Measurements from ENCODE around the gene EIF1.
A peak's percentile ranks its signal among the peaks of the same experiment; 100 is the strongest.

DNA sequence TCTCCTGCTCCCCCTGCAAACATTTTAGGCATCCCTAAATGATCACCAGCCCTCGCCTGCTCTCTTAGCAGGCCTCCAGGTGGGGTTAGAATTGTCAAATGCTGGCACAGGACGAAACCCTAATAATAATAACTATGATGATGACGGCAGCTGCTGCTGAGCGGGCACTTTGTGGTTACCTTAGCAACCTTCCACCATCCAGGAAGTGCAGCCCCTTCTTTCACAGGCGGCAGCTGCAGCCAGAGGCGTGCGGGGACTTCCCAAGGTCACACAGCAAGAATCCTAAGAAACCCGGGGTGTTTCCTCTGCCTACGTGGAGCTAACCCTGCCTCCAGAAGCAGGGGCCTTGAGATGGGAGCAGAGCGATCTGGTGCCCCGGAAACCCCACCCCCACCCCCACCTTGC lies 22.4 kb upstream of the EIF1 start:
- TF ChIP-seq POLR2A (IDR thresholded peaks at IDR 0.05) (no peak), POLR2AphosphoS5 (IDR thresholded peaks at IDR 0.05) (no peak)
- TF ChIP-seq, protein P1, sequence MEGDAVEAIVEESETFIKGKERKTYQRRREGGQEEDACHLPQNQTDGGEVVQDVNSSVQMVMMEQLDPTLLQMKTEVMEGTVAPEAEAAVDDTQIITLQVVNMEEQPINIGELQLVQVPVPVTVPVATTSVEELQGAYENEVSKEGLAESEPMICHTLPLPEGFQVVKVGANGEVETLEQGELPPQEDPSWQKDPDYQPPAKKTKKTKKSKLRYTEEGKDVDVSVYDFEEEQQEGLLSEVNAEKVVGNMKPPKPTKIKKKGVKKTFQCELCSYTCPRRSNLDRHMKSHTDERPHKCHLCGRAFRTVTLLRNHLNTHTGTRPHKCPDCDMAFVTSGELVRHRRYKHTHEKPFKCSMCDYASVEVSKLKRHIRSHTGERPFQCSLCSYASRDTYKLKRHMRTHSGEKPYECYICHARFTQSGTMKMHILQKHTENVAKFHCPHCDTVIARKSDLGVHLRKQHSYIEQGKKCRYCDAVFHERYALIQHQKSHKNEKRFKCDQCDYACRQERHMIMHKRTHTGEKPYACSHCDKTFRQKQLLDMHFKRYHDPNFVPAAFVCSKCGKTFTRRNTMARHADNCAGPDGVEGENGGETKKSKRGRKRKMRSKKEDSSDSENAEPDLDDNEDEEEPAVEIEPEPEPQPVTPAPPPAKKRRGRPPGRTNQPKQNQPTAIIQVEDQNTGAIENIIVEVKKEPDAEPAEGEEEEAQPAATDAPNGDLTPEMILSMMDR (IDR thresholded peaks at IDR 0.05): peak in 1 of 3 donors; percentile 8
